GM12878 (cell line): Measurements from ENCODE around the gene SLC25A51. TPM values are rescaled to one million over a fixed set of nuclear protein-coding genes. Genes with fewer than 3 reads are reported as not detected.
A peak's percentile ranks its signal among the peaks of the same experiment; 100 is the strongest.

ENCODE experiments used
- BACH1 ChIP-seq: fragments of 450-650 bp; IDR thresholded peaks from 2 replicates; pipeline ENCODE4 v1.6.1; 2017; ENCODE audit warnings: mild to moderate bottlenecking, borderline replicate concordance
- BMI1 ChIP-seq: fragments of 450-650 bp; IDR thresholded peaks from 2 replicates; pipeline ENCODE4 v1.6.1; 2016; ENCODE audit warnings: mild to moderate bottlenecking, moderate library complexity, borderline replicate concordance
- EGR1 ChIP-seq, 2 experiments: IDR thresholded peaks; 1 replicate in 1 of 2; 2 replicates in 1 of 2; pipeline ENCODE4 v1.6.1; 2011 to 2012; ENCODE audit warnings: low read depth in 2 of 2, low read length in 2 of 2, borderline replicate concordance in 1 of 2, mild to moderate bottlenecking in 1 of 2, moderate library complexity in 1 of 2
- EP300 ChIP-seq, 2 experiments: fragments of 150-350 bp in 1 of 2; IDR thresholded peaks; 2 replicates each; pipeline ENCODE4 v1.6.1; 2011 to 2012; ENCODE audit warnings: low read depth in 2 of 2, low read length in 2 of 2, borderline replicate concordance in 1 of 2, improper control_type of control experiment in 1 of 2, inconsistent platforms in 1 of 2; ENCODE audit not compliant: control insufficient read depth in 1 of 2
- FOS ChIP-seq: IDR thresholded peaks from 3 replicates; pipeline ENCODE4 v1.6.1; 2011; ENCODE audit warnings: borderline replicate concordance; ENCODE audit not compliant: insufficient read length; ENCODE audit errors: extremely low read depth
- NFIC ChIP-seq: IDR thresholded peaks from 2 replicates; pipeline ENCODE4 v1.6.1; 2012; ENCODE audit warnings: low read depth, mild to moderate bottlenecking, inconsistent platforms, low read length, moderate library complexity
- NR2C2 ChIP-seq: IDR thresholded peaks from 2 replicates; pipeline ENCODE4 v1.6.1; 2011; ENCODE audit warnings: borderline replicate concordance, low read depth; ENCODE audit not compliant: control insufficient read depth, insufficient read length
- POLR2A ChIP-seq: IDR thresholded peaks from 2 replicates; pipeline ENCODE4 v1.6.1; 2011; ENCODE audit warnings: low read depth, mild to moderate bottlenecking, low read length
- RAD51 ChIP-seq: fragments of 450-650 bp; IDR thresholded peaks from 2 replicates; pipeline ENCODE4 v1.6.1; 2016; ENCODE audit warnings: moderate library complexity, mild to moderate bottlenecking, inconsistent platforms
- SIN3A ChIP-seq: IDR thresholded peaks from 2 replicates; pipeline ENCODE4 v1.6.1; 2012; ENCODE audit warnings: low read depth, low read length, improper control_type of control experiment
- SIX5 ChIP-seq: IDR thresholded peaks from 2 replicates; pipeline ENCODE4 v1.6.1; 2011; ENCODE audit warnings: mild to moderate bottlenecking, low read depth, low read length, moderate library complexity; ENCODE audit not compliant: severe bottlenecking
- SMARCA5 ChIP-seq: fragments of 450-650 bp; IDR thresholded peaks from 2 replicates; pipeline ENCODE4 v1.6.1; 2017; ENCODE audit warnings: mild to moderate bottlenecking
- SPI1 ChIP-seq: IDR thresholded peaks from 2 replicates; pipeline ENCODE4 v1.6.1; 2011; ENCODE audit warnings: low read depth, mild to moderate bottlenecking, low read length, moderate library complexity, borderline replicate concordance; ENCODE audit not compliant: insufficient read depth
- WRNIP1 ChIP-seq: IDR thresholded peaks from 2 replicates; pipeline ENCODE4 v1.6.1; 2011; ENCODE audit warnings: low read depth, low read length, improper control_type of control experiment, borderline replicate concordance
- ZNF384 ChIP-seq: IDR thresholded peaks from 2 replicates; pipeline ENCODE4 v1.6.1; 2012; ENCODE audit warnings: low read depth, mild to moderate bottlenecking, low read length, improper control_type of control experiment, borderline replicate concordance
- polyA plus RNA-seq, 11 experiments: library from polyadenylated mRNA; depleted of rRNA in 4 of 11; unstranded in 6 of 11; stranded (reverse) in 5 of 11; fragments of >200 nt; fragmentation: Nextera tagmentation in 4 of 11; fragmentation: Illumina TruSeq in 1 of 11; extraction: Ambion mirVana in 4 of 11; extraction: Trizol in 1 of 11; gene quantifications; 1 replicate in 1 of 11; 2 replicates in 10 of 11; pipeline versions ENCODE4 v1.2.1 to v1.2.3, GENCODE V29; 2011 to 2016; ENCODE audit warnings: inconsistent platforms in 2 of 11, missing spikeins in 2 of 11, low read depth in 1 of 11
- total RNA-seq, 4 experiments: library from RNA; depleted of rRNA in 3 of 4; stranded (reverse); fragments of >200 nt in 3 of 4; fragmentation: Illumina TruSeq in 1 of 4; extraction: Trizol in 1 of 4; gene quantifications; 2 replicates each; pipeline versions ENCODE4 v1.2.1 to v1.2.3, GENCODE V29; 2013 to 2021
- TF ChIP-seq, protein P1 (sequence below): fragments of 150-350 bp; IDR thresholded peaks from 2 replicates; pipeline ENCODE4 v1.6.1; 2016; ENCODE audit warnings: low read depth, low read length
- TF ChIP-seq, protein P2 (sequence below): IDR thresholded peaks from 2 replicates; pipeline ENCODE4 v1.6.1; 2011; ENCODE audit warnings: borderline replicate concordance, low read depth, mild to moderate bottlenecking, moderate library complexity, mixed read lengths, low read length; ENCODE audit not compliant: insufficient read depth; ENCODE audit errors: extremely low read length
- TF ChIP-seq, protein P3 (sequence below): fragments of 450-650 bp; IDR thresholded peaks from 2 replicates; pipeline ENCODE4 v1.6.1; 2014; ENCODE audit warnings: mild to moderate bottlenecking
- TF ChIP-seq, protein P4 (sequence below): fragments of 450-650 bp; IDR thresholded peaks from 2 replicates; pipeline ENCODE4 v1.6.1; 2017; ENCODE audit warnings: mild to moderate bottlenecking, moderate library complexity

The SLC25A51 gene
- total and polyA plus RNA-seq, 10 of the 15 experiments (the other 5 are each of a cell fraction or from before 2014, with no cell fraction given): 3.8 to 29.3 (median 13.2) TPM

DNA sequence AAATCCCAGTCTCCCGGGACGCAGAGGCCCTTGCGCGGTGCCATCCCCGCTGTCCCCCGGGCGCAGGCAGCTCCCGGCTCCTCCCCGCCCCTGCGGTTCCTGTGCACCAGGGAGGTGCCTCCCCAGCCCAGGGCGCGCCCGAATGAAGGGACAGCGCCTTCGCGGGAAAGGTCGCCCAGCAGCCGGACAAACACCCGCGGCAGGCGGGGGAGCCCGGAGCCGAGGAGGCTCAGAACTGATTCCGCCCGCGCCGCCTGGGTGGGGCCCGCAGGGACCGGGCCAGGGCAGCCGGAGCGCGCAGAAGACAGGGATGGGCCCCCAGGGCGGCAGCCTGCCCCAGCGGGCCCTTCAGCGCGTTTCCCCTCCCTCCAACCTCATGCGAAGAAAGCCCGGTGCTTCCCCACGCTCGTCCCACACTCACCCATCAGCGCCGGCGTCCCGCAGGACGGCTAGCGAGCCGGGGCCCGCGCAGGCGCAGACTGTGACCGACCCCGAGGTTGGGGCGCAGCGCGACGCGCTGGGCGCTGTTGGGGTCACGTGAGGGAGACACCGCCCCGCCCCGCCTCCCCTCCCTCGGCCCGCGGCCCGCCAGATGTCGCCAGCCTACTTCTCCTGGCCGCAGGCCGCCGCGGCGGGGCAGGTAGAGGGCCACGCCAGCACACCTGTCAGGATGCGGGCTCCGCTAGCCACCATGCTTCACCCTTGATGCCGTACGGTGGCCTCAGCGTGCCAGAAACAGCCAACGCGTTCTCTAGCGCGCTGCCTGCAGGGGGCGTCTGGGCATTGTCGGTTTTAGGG lies at the start of gene SLC25A51 (continued):
- peak; percentile 68; the same call in 1 of the 2 replicates for TF ChIP-seq RAD51
- TF ChIP-seq FOS: no peak
- peak; percentile 73; the same call in 1 of the 2 replicates for TF ChIP-seq SIN3A
- no peak for TF ChIP-seq NFIC
- TF ChIP-seq POLR2A: peak; percentile 88
- TF ChIP-seq, protein P1, sequence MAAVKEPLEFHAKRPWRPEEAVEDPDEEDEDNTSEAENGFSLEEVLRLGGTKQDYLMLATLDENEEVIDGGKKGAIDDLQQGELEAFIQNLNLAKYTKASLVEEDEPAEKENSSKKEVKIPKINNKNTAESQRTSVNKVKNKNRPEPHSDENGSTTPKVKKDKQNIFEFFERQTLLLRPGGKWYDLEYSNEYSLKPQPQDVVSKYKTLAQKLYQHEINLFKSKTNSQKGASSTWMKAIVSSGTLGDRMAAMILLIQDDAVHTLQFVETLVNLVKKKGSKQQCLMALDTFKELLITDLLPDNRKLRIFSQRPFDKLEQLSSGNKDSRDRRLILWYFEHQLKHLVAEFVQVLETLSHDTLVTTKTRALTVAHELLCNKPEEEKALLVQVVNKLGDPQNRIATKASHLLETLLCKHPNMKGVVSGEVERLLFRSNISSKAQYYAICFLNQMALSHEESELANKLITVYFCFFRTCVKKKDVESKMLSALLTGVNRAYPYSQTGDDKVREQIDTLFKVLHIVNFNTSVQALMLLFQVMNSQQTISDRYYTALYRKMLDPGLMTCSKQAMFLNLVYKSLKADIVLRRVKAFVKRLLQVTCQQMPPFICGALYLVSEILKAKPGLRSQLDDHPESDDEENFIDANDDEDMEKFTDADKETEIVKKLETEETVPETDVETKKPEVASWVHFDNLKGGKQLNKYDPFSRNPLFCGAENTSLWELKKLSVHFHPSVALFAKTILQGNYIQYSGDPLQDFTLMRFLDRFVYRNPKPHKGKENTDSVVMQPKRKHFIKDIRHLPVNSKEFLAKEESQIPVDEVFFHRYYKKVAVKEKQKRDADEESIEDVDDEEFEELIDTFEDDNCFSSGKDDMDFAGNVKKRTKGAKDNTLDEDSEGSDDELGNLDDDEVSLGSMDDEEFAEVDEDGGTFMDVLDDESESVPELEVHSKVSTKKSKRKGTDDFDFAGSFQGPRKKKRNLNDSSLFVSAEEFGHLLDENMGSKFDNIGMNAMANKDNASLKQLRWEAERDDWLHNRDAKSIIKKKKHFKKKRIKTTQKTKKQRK: no peak
- TF ChIP-seq NR2C2: no peak
- no peak for TF ChIP-seq SPI1
- peak; percentile 96 for TF ChIP-seq SMARCA5
- 0 out of 2 replicates have a peak, but pooled peaks have one; percentile 21 for TF ChIP-seq ZNF384
- TF ChIP-seq, protein P2, sequence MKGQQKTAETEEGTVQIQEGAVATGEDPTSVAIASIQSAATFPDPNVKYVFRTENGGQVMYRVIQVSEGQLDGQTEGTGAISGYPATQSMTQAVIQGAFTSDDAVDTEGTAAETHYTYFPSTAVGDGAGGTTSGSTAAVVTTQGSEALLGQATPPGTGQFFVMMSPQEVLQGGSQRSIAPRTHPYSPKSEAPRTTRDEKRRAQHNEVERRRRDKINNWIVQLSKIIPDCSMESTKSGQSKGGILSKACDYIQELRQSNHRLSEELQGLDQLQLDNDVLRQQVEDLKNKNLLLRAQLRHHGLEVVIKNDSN: peak; percentile 97
- TF ChIP-seq, protein P3, sequence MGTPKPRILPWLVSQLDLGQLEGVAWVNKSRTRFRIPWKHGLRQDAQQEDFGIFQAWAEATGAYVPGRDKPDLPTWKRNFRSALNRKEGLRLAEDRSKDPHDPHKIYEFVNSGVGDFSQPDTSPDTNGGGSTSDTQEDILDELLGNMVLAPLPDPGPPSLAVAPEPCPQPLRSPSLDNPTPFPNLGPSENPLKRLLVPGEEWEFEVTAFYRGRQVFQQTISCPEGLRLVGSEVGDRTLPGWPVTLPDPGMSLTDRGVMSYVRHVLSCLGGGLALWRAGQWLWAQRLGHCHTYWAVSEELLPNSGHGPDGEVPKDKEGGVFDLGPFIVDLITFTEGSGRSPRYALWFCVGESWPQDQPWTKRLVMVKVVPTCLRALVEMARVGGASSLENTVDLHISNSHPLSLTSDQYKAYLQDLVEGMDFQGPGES: peak; percentile 12; the same call in 1 of the 2 replicates
- no peak for TF ChIP-seq WRNIP1
- TF ChIP-seq BACH1: peak; percentile 80; the same call in 1 of the 2 replicates
- TF ChIP-seq SIX5: no peak
- TF ChIP-seq EGR1 (IDR thresholded peaks at IDR 0.05; ENCODE audit: borderline replicate concordance in 1 of 2, low read depth in 2 of 2, low read length in 2 of 2): peak in 1 of 2 experiments; percentile 60; a peak in 1 of 3 replicates
- TF ChIP-seq, protein P4, sequence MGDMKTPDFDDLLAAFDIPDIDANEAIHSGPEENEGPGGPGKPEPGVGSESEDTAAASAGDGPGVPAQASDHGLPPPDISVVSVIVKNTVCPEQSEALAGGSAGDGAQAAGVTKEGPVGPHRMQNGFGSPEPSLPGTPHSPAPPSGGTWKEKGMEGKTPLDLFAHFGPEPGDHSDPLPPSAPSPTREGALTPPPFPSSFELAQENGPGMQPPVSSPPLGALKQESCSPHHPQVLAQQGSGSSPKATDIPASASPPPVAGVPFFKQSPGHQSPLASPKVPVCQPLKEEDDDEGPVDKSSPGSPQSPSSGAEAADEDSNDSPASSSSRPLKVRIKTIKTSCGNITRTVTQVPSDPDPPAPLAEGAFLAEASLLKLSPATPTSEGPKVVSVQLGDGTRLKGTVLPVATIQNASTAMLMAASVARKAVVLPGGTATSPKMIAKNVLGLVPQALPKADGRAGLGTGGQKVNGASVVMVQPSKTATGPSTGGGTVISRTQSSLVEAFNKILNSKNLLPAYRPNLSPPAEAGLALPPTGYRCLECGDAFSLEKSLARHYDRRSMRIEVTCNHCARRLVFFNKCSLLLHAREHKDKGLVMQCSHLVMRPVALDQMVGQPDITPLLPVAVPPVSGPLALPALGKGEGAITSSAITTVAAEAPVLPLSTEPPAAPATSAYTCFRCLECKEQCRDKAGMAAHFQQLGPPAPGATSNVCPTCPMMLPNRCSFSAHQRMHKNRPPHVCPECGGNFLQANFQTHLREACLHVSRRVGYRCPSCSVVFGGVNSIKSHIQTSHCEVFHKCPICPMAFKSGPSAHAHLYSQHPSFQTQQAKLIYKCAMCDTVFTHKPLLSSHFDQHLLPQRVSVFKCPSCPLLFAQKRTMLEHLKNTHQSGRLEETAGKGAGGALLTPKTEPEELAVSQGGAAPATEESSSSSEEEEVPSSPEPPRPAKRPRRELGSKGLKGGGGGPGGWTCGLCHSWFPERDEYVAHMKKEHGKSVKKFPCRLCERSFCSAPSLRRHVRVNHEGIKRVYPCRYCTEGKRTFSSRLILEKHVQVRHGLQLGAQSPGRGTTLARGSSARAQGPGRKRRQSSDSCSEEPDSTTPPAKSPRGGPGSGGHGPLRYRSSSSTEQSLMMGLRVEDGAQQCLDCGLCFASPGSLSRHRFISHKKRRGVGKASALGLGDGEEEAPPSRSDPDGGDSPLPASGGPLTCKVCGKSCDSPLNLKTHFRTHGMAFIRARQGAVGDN: peak; percentile 97
- peak in 1 of 2 experiments; percentile 59; a peak in 1 of 4 replicates for TF ChIP-seq EP300 (IDR thresholded peaks at IDR 0.05; ENCODE audit: borderline replicate concordance in 1 of 2, control insufficient read depth in 1 of 2, low read depth in 2 of 2, low read length in 2 of 2)
- no peak for TF ChIP-seq BMI1
